ENCODE measurements around the gene AATF.
A peak's percentile ranks its signal among the peaks of the same experiment; 100 is the strongest.

Gene AATF

GRCh38 chr17:36933512-36934143 lies 15.1 kb upstream of the AATF start:
- Histone ChIP-seq H3K9ac (ENCODE audit: low read length) (no peak overlapping the region), H2BK15ac (ENCODE audit: low read depth, poor library complexity, severe bottlenecking) (no peak overlapping the region), H2AK5ac (ENCODE audit: low read length, severe bottlenecking) (no peak overlapping the region), H4K91ac (ENCODE audit: low read length) (no peak overlapping the region), H3K18ac (ENCODE audit: low read depth in 1 of 2, low read length in 2 of 2) (no peak overlapping the region), H3K23ac (ENCODE audit: low read length in 2 of 2) (peak overlapping the region in 1 of 2 experiments; percentile 49), H3K4ac (ENCODE audit: low read depth in 1 of 2, low read length in 2 of 2) (no peak overlapping the region), H2BK120ac (ENCODE audit: low read depth, low read length) (no peak overlapping the region), H4K8ac (ENCODE audit: low read length) (peak overlapping the region; percentile 51), H3K9me3 (ENCODE audit: control insufficient read depth, low read length) (peaks cover 3% of the 10 kb centered on the region), H3K4me1 (ENCODE audit: control insufficient read depth, insufficient read depth, low read depth, low read length) (peaks cover 59% of the 10 kb centered on the region), H3K4me3 (ENCODE audit: insufficient read depth in 1 of 2, low read depth in 1 of 2, low read length in 2 of 2) (peak overlapping the region; percentile 14 to 24), H3K27ac (ENCODE audit: low read length, poor library complexity, severe bottlenecking) (no peak overlapping the region), H3K14ac (ENCODE audit: low read length in 2 of 2) (no peak overlapping the region), H3K27me3 (ENCODE audit: control insufficient read depth in 1 of 2, insufficient read depth in 1 of 2, low read length in 2 of 2) (peaks cover 97 to 99% of the 10 kb centered on the region in 2 experiments), H2BK12ac (ENCODE audit: low read length in 2 of 2) (no peak overlapping the region), H2BK5ac (ENCODE audit: low read depth, low read length, poor library complexity, severe bottlenecking) (no peak overlapping the region), H3K4me2 (ENCODE audit: low read length, poor library complexity, severe bottlenecking) (peak overlapping the region; percentile 10), H3K79me1 (replicated peaks; ENCODE audit: low read length, poor library complexity, severe bottlenecking) (no peaks in the 10 kb centered on the region), H3K36me3 (ENCODE audit: control insufficient read depth in 1 of 2, insufficient read depth in 2 of 2, low read depth in 1 of 2, low read length in 2 of 2) (no peaks in the 10 kb centered on the region), H2AFZ (ENCODE audit: low read depth, low read length) (no peak overlapping the region)
- DNase-seq = no peak
- WGBS = 10% methylated on average over 23 of the region's 23 CpGs

GRCh38 chr17:36934144-36934691 lies 14.5 kb upstream of the AATF start:
- Histone ChIP-seq H3K23ac (ENCODE audit: low read length in 2 of 2) (peak overlapping the region in 1 of 2 experiments; percentile 66), H3K79me1 (replicated peaks; ENCODE audit: low read length, poor library complexity, severe bottlenecking) (no peaks in the 10 kb centered on the region), H3K27me3 (ENCODE audit: control insufficient read depth in 1 of 2, insufficient read depth in 1 of 2, low read length in 2 of 2) (peaks cover 99 to 100% of the 10 kb centered on the region in 2 experiments), H3K4me3 (ENCODE audit: insufficient read depth in 1 of 2, low read depth in 1 of 2, low read length in 2 of 2) (peak overlapping the region; percentile 24 to 30), H3K36me3 (ENCODE audit: control insufficient read depth in 1 of 2, insufficient read depth in 2 of 2, low read depth in 1 of 2, low read length in 2 of 2) (no peaks in the 10 kb centered on the region), H3K18ac (ENCODE audit: low read depth in 1 of 2, low read length in 2 of 2) (no peak overlapping the region), H2AFZ (ENCODE audit: low read depth, low read length) (no peak overlapping the region), H3K27ac (ENCODE audit: low read length, poor library complexity, severe bottlenecking) (no peak overlapping the region), H3K4ac (ENCODE audit: low read depth in 1 of 2, low read length in 2 of 2) (no peak overlapping the region), H3K9me3 (ENCODE audit: control insufficient read depth, low read length) (peaks cover 3% of the 10 kb centered on the region), H3K4me1 (ENCODE audit: control insufficient read depth, insufficient read depth, low read depth, low read length) (peaks cover 62% of the 10 kb centered on the region), H2BK12ac (ENCODE audit: low read length in 2 of 2) (no peak overlapping the region), H3K14ac (ENCODE audit: low read length in 2 of 2) (no peak overlapping the region), H4K91ac (ENCODE audit: low read length) (no peak overlapping the region), H2BK5ac (ENCODE audit: low read depth, low read length, poor library complexity, severe bottlenecking) (no peak overlapping the region), H2BK15ac (ENCODE audit: low read depth, poor library complexity, severe bottlenecking) (no peak overlapping the region), H2AK5ac (ENCODE audit: low read length, severe bottlenecking) (no peak overlapping the region), H2BK120ac (ENCODE audit: low read depth, low read length) (no peak overlapping the region), H4K8ac (ENCODE audit: low read length) (no peak overlapping the region), H3K4me2 (ENCODE audit: low read length, poor library complexity, severe bottlenecking) (peak overlapping the region; percentile 46), H3K9ac (ENCODE audit: low read length) (no peak overlapping the region)
- WGBS = 2% methylated on average over 22 of the region's 26 CpGs
- DNase-seq = no peak

- Histone ChIP-seq H2BK12ac (ENCODE audit: low read length in 2 of 2) (no peak overlapping the region), H3K4me3 (ENCODE audit: insufficient read depth in 1 of 2, low read depth in 1 of 2, low read length in 2 of 2) (peak overlapping the region in 1 of 2 experiments; percentile 30), H3K4me1 (ENCODE audit: control insufficient read depth, insufficient read depth, low read depth, low read length) (peaks cover 66% of the 10 kb centered on the region), H2AFZ (ENCODE audit: low read depth, low read length) (no peak overlapping the region), H2AK5ac (ENCODE audit: low read length, severe bottlenecking) (no peak overlapping the region), H4K91ac (ENCODE audit: low read length) (no peak overlapping the region), H2BK120ac (ENCODE audit: low read depth, low read length) (no peak overlapping the region), H3K4ac (ENCODE audit: low read depth in 1 of 2, low read length in 2 of 2) (no peak overlapping the region), H3K9me3 (ENCODE audit: control insufficient read depth, low read length) (peaks cover 3% of the 10 kb centered on the region), H3K4me2 (ENCODE audit: low read length, poor library complexity, severe bottlenecking) (peak overlapping the region; percentile 46), H3K23ac (ENCODE audit: low read length in 2 of 2) (peak overlapping the region in 1 of 2 experiments; percentile 63), H2BK15ac (ENCODE audit: low read depth, poor library complexity, severe bottlenecking) (no peak overlapping the region), H3K36me3 (ENCODE audit: control insufficient read depth in 1 of 2, insufficient read depth in 2 of 2, low read depth in 1 of 2, low read length in 2 of 2) (no peaks in the 10 kb centered on the region), H3K79me1 (replicated peaks; ENCODE audit: low read length, poor library complexity, severe bottlenecking) (no peaks in the 10 kb centered on the region), H3K9ac (ENCODE audit: low read length) (no peak overlapping the region), H3K18ac (ENCODE audit: low read depth in 1 of 2, low read length in 2 of 2) (no peak overlapping the region), H4K8ac (ENCODE audit: low read length) (peak overlapping the region; percentile 24), H3K27ac (ENCODE audit: low read length, poor library complexity, severe bottlenecking) (no peak overlapping the region), H2BK5ac (ENCODE audit: low read depth, low read length, poor library complexity, severe bottlenecking) (no peak overlapping the region), H3K14ac (ENCODE audit: low read length in 2 of 2) (no peak overlapping the region), H3K27me3 (ENCODE audit: control insufficient read depth in 1 of 2, insufficient read depth in 1 of 2, low read length in 2 of 2) (peaks cover 99 to 100% of the 10 kb centered on the region in 2 experiments)
- under 1% methylated on average over 74 of the region's 79 CpGs for WGBS
- no peak for DNase-seq
Observed at GRCh38 chr17:36934692-36935630, 13.8 kb upstream of the AATF start.

Measured in mesenchymal stem cell (in vitro differentiated cells and primary cell).